GM23338 (cell line): ENCODE data around the gene DIRAS3. TPM values are rescaled to one million over a fixed set of nuclear protein-coding genes. Genes with fewer than 3 reads are reported as not detected.

Experiments
- ATAC-seq: fragments of 200-7000 bp; cut with Tn5 transposase; 3 replicates; pipeline ENCODE4 v1.9.1; 2020
- DNase-seq: peaks from one replicate; pipeline ENCODE4 v3.0.0-alpha.2; 2015; ENCODE audit warnings: low spot score
- H2AFZ ChIP-seq: fragments of 200-600 bp; sonication (generic); 2 replicates; pipeline ENCODE4 v1.8.0; 2016; ENCODE audit warnings: antibody characterized with exemption, mild to moderate bottlenecking, moderate library complexity
- H3F3A ChIP-seq: fragments of 200-600 bp; sonication (generic); replicated peaks from 2 replicates; pipeline ENCODE4 v1.8.0; 2017; ENCODE audit warnings: antibody characterized with exemption, mixed run types, low read depth
- H3K27ac ChIP-seq: fragments of 200-600 bp; sonication (generic); 2 replicates; pipeline ENCODE4 v1.6.1; 2016; ENCODE audit warnings: low read depth
- H3K27me3 ChIP-seq: fragments of 200-600 bp; sonication (generic); 2 replicates; pipeline ENCODE4 v1.8.0; 2016; ENCODE audit warnings: mild to moderate bottlenecking, mixed run types, moderate library complexity; ENCODE audit not compliant: insufficient read depth
- H3K36me3 ChIP-seq: fragments of 200-600 bp; sonication (generic); 2 replicates; pipeline ENCODE4 v1.8.0; 2016; ENCODE audit warnings: mild to moderate bottlenecking; ENCODE audit not compliant: insufficient read depth
- H3K4me1 ChIP-seq: fragments of 200-600 bp; sonication (generic); 2 replicates; pipeline ENCODE4 v1.8.0; 2016; ENCODE audit warnings: mild to moderate bottlenecking, moderate library complexity; ENCODE audit not compliant: insufficient read depth
- H3K4me2 ChIP-seq: fragments of 200-600 bp; sonication (generic); 2 replicates; pipeline ENCODE4 v1.7.1; 2017; ENCODE audit warnings: mixed run types
- H3K4me3 ChIP-seq: fragments of 200-600 bp; sonication (generic); 2 replicates; pipeline ENCODE4 v1.6.1; 2016; ENCODE audit warnings: mixed run types
- H3K79me2 ChIP-seq: fragments of 200-600 bp; sonication (generic); replicated peaks from 2 replicates; pipeline ENCODE4 v1.8.0; 2017; ENCODE audit warnings: mild to moderate bottlenecking; ENCODE audit not compliant: insufficient read depth
- H3K9me2 ChIP-seq: fragments of 200-600 bp; sonication (generic); 2 replicates; pipeline ENCODE4 v1.8.0; 2017; ENCODE audit not compliant: insufficient read depth
- H4K20me1 ChIP-seq: fragments of 200-600 bp; sonication (generic); replicated peaks from 2 replicates; pipeline ENCODE4 v1.8.0; 2017; ENCODE audit warnings: mild to moderate bottlenecking; ENCODE audit not compliant: insufficient read depth
- H3K27ac Mint-ChIP-seq: 2 replicates; pipeline ENCODE4 v1.8.0; 2020; ENCODE audit warnings: inconsistent platforms, mild to moderate bottlenecking, moderate library complexity, mixed read lengths
- H3K27me3 Mint-ChIP-seq: 3 replicates; pipeline ENCODE4 v1.8.0; 2022; ENCODE audit warnings: low read depth, mild to moderate bottlenecking, moderate library complexity, mixed read lengths, inconsistent platforms; ENCODE audit not compliant: insufficient read depth, poor library complexity
- H3K36me3 Mint-ChIP-seq: 3 replicates; pipeline ENCODE4 v1.8.0; 2021; ENCODE audit warnings: low read depth, mild to moderate bottlenecking, inconsistent platforms, moderate library complexity, mixed read lengths
- H3K4me1 Mint-ChIP-seq: 3 replicates; pipeline ENCODE4 v1.8.0; 2020; ENCODE audit warnings: mild to moderate bottlenecking, inconsistent platforms, mixed read lengths
- H3K4me3 Mint-ChIP-seq: 3 replicates; pipeline ENCODE4 v1.8.0; 2021; ENCODE audit warnings: moderate library complexity, mild to moderate bottlenecking, inconsistent platforms, mixed read lengths
- H3K9me3 Mint-ChIP-seq: 3 replicates; pipeline ENCODE4 v1.8.0; 2020; ENCODE audit warnings: moderate library complexity, mild to moderate bottlenecking, inconsistent platforms, mixed read lengths
- CREB1 ChIP-seq: fragments of 250-450 bp; sonication (Bioruptor Pico); IDR thresholded peaks from 2 replicates; pipeline ENCODE4 v1.5.0; 2020; ENCODE audit warnings: low read depth, mild to moderate bottlenecking, moderate library complexity
- ETS1 ChIP-seq: IDR thresholded peaks from 2 replicates; pipeline ENCODE4 v1.6.1; 2016; ENCODE audit warnings: antibody characterized with exemption
- EZH2 ChIP-seq: fragments of 200-600 bp; sonication (generic); IDR thresholded peaks from one replicate; pipeline ENCODE4 v1.8.0; 2017; ENCODE audit warnings: antibody characterized with exemption, mild to moderate bottlenecking, low read depth; ENCODE audit not compliant: unreplicated experiment
- EZH2phosphoT487 ChIP-seq: fragments of 200-600 bp; sonication (generic); IDR thresholded peaks from one replicate; pipeline ENCODE4 v1.8.1; 2018; ENCODE audit warnings: antibody characterized with exemption; ENCODE audit not compliant: unreplicated experiment
- JUNB ChIP-seq: IDR thresholded peaks from one replicate; pipeline ENCODE4 v1.6.1; 2016; ENCODE audit warnings: antibody characterized with exemption; ENCODE audit not compliant: unreplicated experiment
- NANOG ChIP-seq: IDR thresholded peaks from 2 replicates; pipeline ENCODE4 v1.6.1; 2016; ENCODE audit warnings: antibody characterized with exemption, borderline replicate concordance
- POLR2AphosphoS5 ChIP-seq: IDR thresholded peaks from 2 replicates; pipeline ENCODE4 v1.6.1; 2016; ENCODE audit warnings: antibody characterized with exemption, low read depth
- REST ChIP-seq: IDR thresholded peaks from one replicate; pipeline ENCODE4 v1.6.1; 2018; ENCODE audit warnings: antibody characterized with exemption; ENCODE audit not compliant: unreplicated experiment
- ZNF462 ChIP-seq: fragments of 250-450 bp; sonication (Bioruptor Pico); IDR thresholded peaks from 2 replicates; pipeline ENCODE4 v1.5.0; 2020; ENCODE audit warnings: mild to moderate bottlenecking, moderate library complexity
- polyA plus RNA-seq: library from polyadenylated mRNA; unstranded; fragments of >200 nt; fragmentation: Nextera tagmentation; extraction: Ambion mirVana; gene quantifications from 2 replicates; pipeline ENCODE4 v1.2.1, GENCODE V29; 2016
- total RNA-seq: library from RNA; depleted of rRNA; stranded (reverse); fragments of >200 nt; shearing (Covaris generic); gene quantifications from 2 replicates; pipeline ENCODE4 v1.2.3, GENCODE V29; 2014

Gene DIRAS3
- total and polyA plus RNA-seq, 2 experiments from 2014 or later: 0.21 to 0.40 TPM

GRCh38 chr1:68015369-68015768 is 35.1 kb downstream of the DIRAS3 start (continued):
- no peak for TF ChIP-seq ZNF462 (CRISPR knock-in tag)

- ATAC-seq (no peak), DNase-seq (no peak)
- H3K9me3 Mint-ChIP-seq: no peaks in the 10 kb centered on the region
- no peak for TF ChIP-seq POLR2AphosphoS5
- TF ChIP-seq JUNB: no peak
- no peak for TF ChIP-seq REST
- no peak for TF ChIP-seq EZH2phosphoT487
- TF ChIP-seq ETS1: no peak
- no peak for TF ChIP-seq CREB1 (CRISPR knock-in tag)
- TF ChIP-seq EZH2: no peak
- TF ChIP-seq NANOG: no peak
- Histone ChIP-seq H3K36me3 (no peaks in the 10 kb centered on the region), H3K27ac (no peak overlapping the region), H3K9me2 (0 out of 2 replicates have a peak, but pooled peaks cover 6% of the 10 kb centered on the region), H3K4me2 (no peak overlapping the region), H3K4me3 (no peak overlapping the region), H3K79me2 (no peaks in the 10 kb centered on the region), H3K4me1 (no peaks in the 10 kb centered on the region), H4K20me1 (no peaks in the 10 kb centered on the region), H2AFZ (no peak overlapping the region), H3K27me3 (no peaks in the 10 kb centered on the region), H3F3A (no peaks in the 10 kb centered on the region)
- H3K4me3 Mint-ChIP-seq: no peak overlapping the region
- H3K27me3 Mint-ChIP-seq: no peaks in the 10 kb centered on the region
- H3K27ac Mint-ChIP-seq: no peak overlapping the region
- no peaks in the 10 kb centered on the region for H3K36me3 Mint-ChIP-seq
- no peaks in the 10 kb centered on the region for H3K4me1 Mint-ChIP-seq
These were observed 37.1 kb downstream of the DIRAS3 start for GRCh38 chr1:68013351-68013750.
